Caki2 (cell line): Measurements from ENCODE around the gene UBL4B. TPM values are rescaled to one million over a fixed set of nuclear protein-coding genes. Genes with fewer than 3 reads are reported as not detected.

ENCODE experiments used
- total RNA-seq: library from RNA; depleted of rRNA; stranded (reverse); fragments of >200 nt; shearing (Covaris generic); gene quantifications from 2 replicates; pipeline ENCODE4 v1.2.3, GENCODE V29; 2014; ENCODE audit warnings: low replicate concordance; rRNA removed

Gene UBL4B
- total RNA-seq, 1 experiment from 2014 or later = not detected

Other genes starting within 250 kb of the UBL4B start
- gene CSF1, start 201.6 kb upstream of the UBL4B start, total RNA-seq = 13.8 and 42.1 TPM in 2 replicates
- 18.3 and 26.3 TPM in 2 replicates for gene AHCYL1, start 127.7 kb upstream of the UBL4B start, total RNA-seq
- gene STRIP1, start 77.8 kb upstream of the UBL4B start, total RNA-seq = 11.9 and 16.5 TPM in 2 replicates
- gene ALX3, start 41.8 kb upstream of the UBL4B start, total RNA-seq = not detected in 2 replicates
- 1.3 and 3.2 TPM in 2 replicates for gene SLC6A17, start 38.1 kb downstream of the UBL4B start, total RNA-seq
- 1.1 and 4.9 TPM in 2 replicates for gene KCNC4, start 97.9 kb downstream of the UBL4B start, total RNA-seq
- gene RBM15, start 226.9 kb downstream of the UBL4B start, total RNA-seq = 12.6 and 14.1 TPM in 2 replicates